ENCODE results near the gene CGREF1. TPM values are rescaled to one million over a fixed set of nuclear protein-coding genes. Genes with fewer than 3 reads are reported as not detected.
A peak's percentile ranks its signal among the peaks of the same experiment; 100 is the strongest.

Gene CGREF1
- total and polyA plus RNA-seq, 2 donors (not counting 3 experiments of a cell fraction or from before 2014, with no cell fraction given), result 2.9 to 5.8 TPM

- H4K20me1 ChIP-seq (replicated peaks; ENCODE audit: control insufficient read depth, extremely low read depth, insufficient read depth, low read length), result no peaks in the 10 kb centered on the region
- H3K9me1 ChIP-seq (replicated peaks; ENCODE audit: control insufficient read depth, extremely low read depth, insufficient read depth, low read length), result no peaks in the 10 kb centered on the region
- dilution Hi-C loops (cut with MboI; ENCODE audit: extremely low pct_ligation_motif_present, low sequenced_read_pairs), result no loop called here
- no peaks in the 10 kb centered on the region for H3K36me3 ChIP-seq (ENCODE audit: control insufficient read depth in 2 of 2, extremely low read depth in 1 of 2, insufficient read depth in 2 of 2, low read length in 2 of 2)
- no peaks in the 10 kb centered on the region for H3K9me3 ChIP-seq (replicated peaks; ENCODE audit: control insufficient read depth, insufficient read depth, low read length)
- TF ChIP-seq FOS (IDR thresholded peaks at IDR 0.05; ENCODE audit: borderline replicate concordance, insufficient read depth, low read length) (no peak), POLR2A (IDR thresholded peaks at IDR 0.05; ENCODE audit: low read depth, low read length) (no peak), MAX (IDR thresholded peaks at IDR 0.05; ENCODE audit: insufficient read depth, insufficient read length) (no peak), EZH2 (IDR thresholded peaks at IDR 0.05; ENCODE audit: borderline replicate concordance, low read depth, low read length, severe bottlenecking) (no peak), JUN (IDR thresholded peaks at IDR 0.05; ENCODE audit: borderline replicate concordance, insufficient read depth, insufficient read length, low read depth) (no peak), POLR2AphosphoS5 (IDR thresholded peaks at IDR 0.05; ENCODE audit: insufficient read depth, low read depth, low read length) (no peak), MYC (IDR thresholded peaks at IDR 0.05; ENCODE audit: low read depth, low read length) (no peak)
- peak overlapping the region; percentile 16 for H2AFZ ChIP-seq (ENCODE audit: low read depth, low read length)
- FAIRE-seq, result no peak
- H3K9ac ChIP-seq (replicated peaks; ENCODE audit: extremely low read depth, insufficient read depth, low read length), result no peak overlapping the region
- no peak overlapping the region for H3K4me3 ChIP-seq (replicated peaks in 1 of 3; ENCODE audit: insufficient read depth in 1 of 3, low read depth in 1 of 3, low read length in 3 of 3)
- no peaks in the 10 kb centered on the region for H3K27me3 ChIP-seq (ENCODE audit: control insufficient read depth in 2 of 2, insufficient read depth in 2 of 2, low read length in 2 of 2)
- no peak overlapping the region for H3K4me2 ChIP-seq (ENCODE audit: insufficient read depth, low read length)
- POLR2A ChIA-PET, result interaction anchor here (0.6 kb wide), 1 partner anchor 17 kb away, joined by 4 read pairs; no protein-coding TSS in a partner anchor
- intact Hi-C loops (cut with micrococcal nuclease), result no loop called here
- H3K79me2 ChIP-seq (ENCODE audit: control insufficient read depth, insufficient read depth, low read length), result no peaks in the 10 kb centered on the region
- CTCF ChIA-PET, result interaction anchor here (0.7 to 2.0 kb wide), 10 partner anchors 8 to 276 kb away, joined by 3 to 20 read pairs (median 6); partner anchors contain the start of genes AGBL5, GTF3C2 and OST4
- no TSS peak for BruUV-seq (replicated peaks)
- peaks cover 8% of the 10 kb centered on the region for H3K4me1 ChIP-seq (ENCODE audit: control insufficient read depth, extremely low read depth, insufficient read depth, low read length)
- H3K27ac ChIP-seq (ENCODE audit: insufficient read depth, low read depth, low read length), result no peak overlapping the region
- no peak for DNase-seq (ENCODE audit: low read depth, low spot score)
Observed at GRCh38 chr2:27080603-27080936, 38.4 kb downstream of the CGREF1 start.

GRCh38 chr2:27080140-27080469, 38.8 kb downstream of the CGREF1 start:
- no peak for FAIRE-seq
- Histone ChIP-seq H2AFZ (ENCODE audit: low read depth, low read length) (no peak overlapping the region), H3K9me3 (replicated peaks; ENCODE audit: control insufficient read depth, insufficient read depth, low read length) (no peaks in the 10 kb centered on the region), H3K27me3 (ENCODE audit: control insufficient read depth in 2 of 2, insufficient read depth in 2 of 2, low read length in 2 of 2) (no peaks in the 10 kb centered on the region), H3K9me1 (replicated peaks; ENCODE audit: control insufficient read depth, extremely low read depth, insufficient read depth, low read length) (no peaks in the 10 kb centered on the region), H3K36me3 (ENCODE audit: control insufficient read depth in 2 of 2, extremely low read depth in 1 of 2, insufficient read depth in 2 of 2, low read length in 2 of 2) (no peaks in the 10 kb centered on the region), H4K20me1 (replicated peaks; ENCODE audit: control insufficient read depth, extremely low read depth, insufficient read depth, low read length) (no peaks in the 10 kb centered on the region), H3K4me2 (ENCODE audit: insufficient read depth, low read length) (no peak overlapping the region), H3K9ac (replicated peaks; ENCODE audit: extremely low read depth, insufficient read depth, low read length) (no peak overlapping the region), H3K4me3 (replicated peaks in 1 of 3; ENCODE audit: insufficient read depth in 1 of 3, low read depth in 1 of 3, low read length in 3 of 3) (no peak overlapping the region), H3K79me2 (ENCODE audit: control insufficient read depth, insufficient read depth, low read length) (no peaks in the 10 kb centered on the region), H3K4me1 (ENCODE audit: control insufficient read depth, extremely low read depth, insufficient read depth, low read length) (peaks cover 8% of the 10 kb centered on the region), H3K27ac (ENCODE audit: insufficient read depth, low read depth, low read length) (no peak overlapping the region)
- dilution Hi-C loops (cut with MboI; ENCODE audit: extremely low pct_ligation_motif_present, low sequenced_read_pairs) (no loop called here), intact Hi-C loops (cut with micrococcal nuclease) (no loop called here)
- CTCF ChIA-PET, result interaction anchor here (1.0 kb wide), 1 partner anchor 15 kb away, joined by 3 read pairs; no protein-coding TSS in a partner anchor
- no peak for DNase-seq (ENCODE audit: low read depth, low spot score)
- POLR2A ChIA-PET, result no interaction called here
- no peak for TF ChIP-seq GATA2 (IDR thresholded peaks at IDR 0.05; ENCODE audit: insufficient read depth, insufficient read length, low read depth, low read length)
- TF ChIP-seq JUN (IDR thresholded peaks at IDR 0.05; ENCODE audit: borderline replicate concordance, insufficient read depth, insufficient read length, low read depth), result no peak
- TF ChIP-seq EZH2 (IDR thresholded peaks at IDR 0.05; ENCODE audit: borderline replicate concordance, low read depth, low read length, severe bottlenecking), result no peak
- no peak for TF ChIP-seq POLR2A (IDR thresholded peaks at IDR 0.05; ENCODE audit: low read depth, low read length)
- no peak for TF ChIP-seq MAX (IDR thresholded peaks at IDR 0.05; ENCODE audit: insufficient read depth, insufficient read length)
- no peak for TF ChIP-seq FOS (IDR thresholded peaks at IDR 0.05; ENCODE audit: borderline replicate concordance, insufficient read depth, low read length)
- no peak for TF ChIP-seq POLR2AphosphoS5 (IDR thresholded peaks at IDR 0.05; ENCODE audit: insufficient read depth, low read depth, low read length)
- TF ChIP-seq MYC (IDR thresholded peaks at IDR 0.05; ENCODE audit: low read depth, low read length), result no peak
- TF ChIP-seq, protein P1, sequence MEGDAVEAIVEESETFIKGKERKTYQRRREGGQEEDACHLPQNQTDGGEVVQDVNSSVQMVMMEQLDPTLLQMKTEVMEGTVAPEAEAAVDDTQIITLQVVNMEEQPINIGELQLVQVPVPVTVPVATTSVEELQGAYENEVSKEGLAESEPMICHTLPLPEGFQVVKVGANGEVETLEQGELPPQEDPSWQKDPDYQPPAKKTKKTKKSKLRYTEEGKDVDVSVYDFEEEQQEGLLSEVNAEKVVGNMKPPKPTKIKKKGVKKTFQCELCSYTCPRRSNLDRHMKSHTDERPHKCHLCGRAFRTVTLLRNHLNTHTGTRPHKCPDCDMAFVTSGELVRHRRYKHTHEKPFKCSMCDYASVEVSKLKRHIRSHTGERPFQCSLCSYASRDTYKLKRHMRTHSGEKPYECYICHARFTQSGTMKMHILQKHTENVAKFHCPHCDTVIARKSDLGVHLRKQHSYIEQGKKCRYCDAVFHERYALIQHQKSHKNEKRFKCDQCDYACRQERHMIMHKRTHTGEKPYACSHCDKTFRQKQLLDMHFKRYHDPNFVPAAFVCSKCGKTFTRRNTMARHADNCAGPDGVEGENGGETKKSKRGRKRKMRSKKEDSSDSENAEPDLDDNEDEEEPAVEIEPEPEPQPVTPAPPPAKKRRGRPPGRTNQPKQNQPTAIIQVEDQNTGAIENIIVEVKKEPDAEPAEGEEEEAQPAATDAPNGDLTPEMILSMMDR (IDR thresholded peaks at IDR 0.05; ENCODE audit: extremely low read depth in 1 of 2, insufficient read depth in 1 of 2, low read depth in 1 of 2, low read length in 2 of 2), result no peak
- no TSS peak for BruUV-seq (replicated peaks)

Data from endothelial cell of umbilical vein (primary cell).